ENCODE results near the gene SETBP1.

DNA sequence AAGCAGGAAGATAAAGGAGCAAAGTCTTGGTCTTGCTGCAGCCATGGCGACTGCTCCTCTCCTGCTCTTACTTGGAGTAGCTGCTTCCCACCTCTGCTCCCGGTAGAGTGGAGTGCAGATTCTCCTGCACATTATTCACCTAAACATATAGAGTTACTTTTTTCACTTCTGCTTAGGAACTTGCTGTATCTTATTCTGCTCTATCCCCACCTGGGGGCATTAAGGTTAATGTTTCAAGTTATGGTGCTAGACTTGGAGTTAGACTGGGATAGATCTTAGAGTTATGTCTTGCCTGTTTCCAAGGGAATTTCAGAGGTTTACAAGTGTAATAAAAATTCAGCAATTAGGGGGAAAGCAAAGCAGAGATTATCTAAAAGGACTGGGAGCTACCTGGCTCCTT lies 144.2 kb downstream of the SETBP1 start:
- TF ChIP-seq, protein P1, sequence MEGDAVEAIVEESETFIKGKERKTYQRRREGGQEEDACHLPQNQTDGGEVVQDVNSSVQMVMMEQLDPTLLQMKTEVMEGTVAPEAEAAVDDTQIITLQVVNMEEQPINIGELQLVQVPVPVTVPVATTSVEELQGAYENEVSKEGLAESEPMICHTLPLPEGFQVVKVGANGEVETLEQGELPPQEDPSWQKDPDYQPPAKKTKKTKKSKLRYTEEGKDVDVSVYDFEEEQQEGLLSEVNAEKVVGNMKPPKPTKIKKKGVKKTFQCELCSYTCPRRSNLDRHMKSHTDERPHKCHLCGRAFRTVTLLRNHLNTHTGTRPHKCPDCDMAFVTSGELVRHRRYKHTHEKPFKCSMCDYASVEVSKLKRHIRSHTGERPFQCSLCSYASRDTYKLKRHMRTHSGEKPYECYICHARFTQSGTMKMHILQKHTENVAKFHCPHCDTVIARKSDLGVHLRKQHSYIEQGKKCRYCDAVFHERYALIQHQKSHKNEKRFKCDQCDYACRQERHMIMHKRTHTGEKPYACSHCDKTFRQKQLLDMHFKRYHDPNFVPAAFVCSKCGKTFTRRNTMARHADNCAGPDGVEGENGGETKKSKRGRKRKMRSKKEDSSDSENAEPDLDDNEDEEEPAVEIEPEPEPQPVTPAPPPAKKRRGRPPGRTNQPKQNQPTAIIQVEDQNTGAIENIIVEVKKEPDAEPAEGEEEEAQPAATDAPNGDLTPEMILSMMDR (IDR thresholded peaks at IDR 0.05), result no peak
- TF ChIP-seq CREB1 (CRISPR knock-in tag; IDR thresholded peaks at IDR 0.05) (no peak), FOXJ3 (CRISPR knock-in tag; IDR thresholded peaks at IDR 0.05; ENCODE audit: borderline replicate concordance) (no peak), NR2C2 (CRISPR knock-in tag; IDR thresholded peaks at IDR 0.05) (no peak), FOXP1 (CRISPR knock-in tag; IDR thresholded peaks at IDR 0.05; ENCODE audit: borderline replicate concordance) (no peak), TP53 (CRISPR knock-in tag; IDR thresholded peaks at IDR 0.05) (no peak)
- TF ChIP-seq, protein P2, sequence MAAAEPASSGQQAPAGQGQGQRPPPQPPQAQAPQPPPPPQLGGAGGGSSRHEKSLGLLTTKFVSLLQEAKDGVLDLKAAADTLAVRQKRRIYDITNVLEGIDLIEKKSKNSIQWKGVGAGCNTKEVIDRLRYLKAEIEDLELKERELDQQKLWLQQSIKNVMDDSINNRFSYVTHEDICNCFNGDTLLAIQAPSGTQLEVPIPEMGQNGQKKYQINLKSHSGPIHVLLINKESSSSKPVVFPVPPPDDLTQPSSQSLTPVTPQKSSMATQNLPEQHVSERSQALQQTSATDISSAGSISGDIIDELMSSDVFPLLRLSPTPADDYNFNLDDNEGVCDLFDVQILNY (CRISPR knock-in tag; IDR thresholded peaks at IDR 0.05), result no peak
- TF ChIP-seq, protein P3, sequence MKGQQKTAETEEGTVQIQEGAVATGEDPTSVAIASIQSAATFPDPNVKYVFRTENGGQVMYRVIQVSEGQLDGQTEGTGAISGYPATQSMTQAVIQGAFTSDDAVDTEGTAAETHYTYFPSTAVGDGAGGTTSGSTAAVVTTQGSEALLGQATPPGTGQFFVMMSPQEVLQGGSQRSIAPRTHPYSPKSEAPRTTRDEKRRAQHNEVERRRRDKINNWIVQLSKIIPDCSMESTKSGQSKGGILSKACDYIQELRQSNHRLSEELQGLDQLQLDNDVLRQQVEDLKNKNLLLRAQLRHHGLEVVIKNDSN (CRISPR knock-in tag; IDR thresholded peaks at IDR 0.05), result no peak
- TF ChIP-seq, protein P4, sequence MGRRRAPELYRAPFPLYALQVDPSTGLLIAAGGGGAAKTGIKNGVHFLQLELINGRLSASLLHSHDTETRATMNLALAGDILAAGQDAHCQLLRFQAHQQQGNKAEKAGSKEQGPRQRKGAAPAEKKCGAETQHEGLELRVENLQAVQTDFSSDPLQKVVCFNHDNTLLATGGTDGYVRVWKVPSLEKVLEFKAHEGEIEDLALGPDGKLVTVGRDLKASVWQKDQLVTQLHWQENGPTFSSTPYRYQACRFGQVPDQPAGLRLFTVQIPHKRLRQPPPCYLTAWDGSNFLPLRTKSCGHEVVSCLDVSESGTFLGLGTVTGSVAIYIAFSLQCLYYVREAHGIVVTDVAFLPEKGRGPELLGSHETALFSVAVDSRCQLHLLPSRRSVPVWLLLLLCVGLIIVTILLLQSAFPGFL (CRISPR knock-in tag; IDR thresholded peaks at IDR 0.05; ENCODE audit: borderline replicate concordance), result no peak
